Measurements from ENCODE around the gene SNRNP70. TPM values are rescaled to one million over a fixed set of nuclear protein-coding genes. Genes with fewer than 3 reads are reported as not detected.

Gene SNRNP70
- total and polyA plus RNA-seq, 2 of the 13 experiments (the other 11 are each of a cell fraction or from before 2014, with no cell fraction given): 150 to 210 TPM

DNA sequence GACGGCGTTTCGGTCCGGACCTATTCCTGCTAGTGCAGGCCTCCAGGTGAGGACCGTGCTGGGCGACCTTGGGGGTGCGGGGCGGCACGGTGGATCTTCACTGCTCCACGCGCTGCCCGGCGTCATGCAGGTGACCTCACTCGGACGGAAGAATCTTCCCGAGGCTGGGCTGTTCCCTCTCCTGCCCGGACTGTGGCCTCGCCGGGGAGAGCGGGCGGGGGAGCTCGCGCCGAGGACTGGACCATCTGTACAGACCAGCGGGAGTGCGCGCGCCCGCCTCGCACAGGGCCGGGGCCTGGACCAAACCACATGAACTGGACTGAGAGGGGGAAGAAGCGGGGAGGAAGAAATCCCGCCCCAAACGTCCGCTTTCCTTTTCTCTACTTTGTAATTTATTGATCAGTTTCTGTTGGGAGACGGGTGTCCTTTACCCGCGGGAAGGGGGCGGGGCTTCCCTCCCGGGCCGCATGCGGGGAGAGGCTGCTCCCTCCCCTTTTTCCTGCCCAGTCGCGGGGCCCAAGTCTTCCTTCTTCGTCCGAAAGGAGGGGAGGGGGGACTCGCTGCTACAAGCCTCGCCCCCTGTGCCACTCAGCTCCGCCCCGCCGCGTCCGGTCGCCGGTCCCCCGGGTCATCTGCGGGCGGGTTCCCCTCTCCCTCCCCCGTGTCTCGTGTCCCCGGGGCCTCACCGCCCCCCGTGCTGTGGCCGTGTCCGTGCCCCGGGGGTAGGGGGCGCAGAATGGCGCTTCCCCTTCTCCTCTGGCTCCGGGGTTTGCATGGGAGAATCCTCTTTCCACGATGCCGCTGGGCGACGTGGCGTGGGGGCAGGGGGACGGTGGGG lies 65.1 kb downstream of the SNRNP70 start (continued):
- TF ChIP-seq NR2C2 (CRISPR knock-in tag; IDR thresholded peaks at IDR 0.05; ENCODE audit: borderline replicate concordance): peak; percentile 14; the same call in 1 of the 2 replicates
- TF ChIP-seq KLF12 (CRISPR knock-in tag; IDR thresholded peaks at IDR 0.05; ENCODE audit: borderline replicate concordance): peak; percentile 61; the same call in 1 of the 2 replicates
- TF ChIP-seq REL (CRISPR knock-in tag; conservative IDR thresholded peaks at IDR 0.05): 0 out of 2 replicates have a peak, but pooled peaks have one; percentile 18
- no peak for TF ChIP-seq TRIM24 (CRISPR knock-in tag; IDR thresholded peaks at IDR 0.05)
- peak; percentile 18; the same call in 1 of the 2 replicates for TF ChIP-seq KDM3A (CRISPR knock-in tag; IDR thresholded peaks at IDR 0.05; ENCODE audit: low read depth)
- TF ChIP-seq ZNF775 (CRISPR knock-in tag; IDR thresholded peaks at IDR 0.05; ENCODE audit: borderline replicate concordance): 0 out of 2 replicates have a peak, but pooled peaks have one; percentile 28
- TF ChIP-seq ZNF556 (CRISPR knock-in tag; IDR thresholded peaks at IDR 0.05; ENCODE audit: borderline replicate concordance): peak; percentile 45; the same call in 1 of the 2 replicates
- no peak for TF ChIP-seq ARNT (IDR thresholded peaks at IDR 0.05)
- peak; percentile 98 for TF ChIP-seq ZNF891 (CRISPR knock-in tag; IDR thresholded peaks at IDR 0.05)
- TF ChIP-seq, protein P1, sequence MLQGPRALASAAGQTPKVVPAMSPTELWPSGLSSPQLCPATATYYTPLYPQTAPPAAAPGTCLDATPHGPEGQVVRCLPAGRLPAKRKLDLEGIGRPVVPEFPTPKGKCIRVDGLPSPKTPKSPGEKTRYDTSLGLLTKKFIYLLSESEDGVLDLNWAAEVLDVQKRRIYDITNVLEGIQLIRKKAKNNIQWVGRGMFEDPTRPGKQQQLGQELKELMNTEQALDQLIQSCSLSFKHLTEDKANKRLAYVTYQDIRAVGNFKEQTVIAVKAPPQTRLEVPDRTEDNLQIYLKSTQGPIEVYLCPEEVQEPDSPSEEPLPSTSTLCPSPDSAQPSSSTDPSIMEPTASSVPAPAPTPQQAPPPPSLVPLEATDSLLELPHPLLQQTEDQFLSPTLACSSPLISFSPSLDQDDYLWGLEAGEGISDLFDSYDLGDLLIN (CRISPR knock-in tag; IDR thresholded peaks at IDR 0.05; ENCODE audit: borderline replicate concordance): peak; percentile 80; the same call in 1 of the 2 replicates
- 0 out of 2 replicates have a peak, but pooled peaks have one; percentile 7 for TF ChIP-seq ZC3H13 (CRISPR knock-in tag; IDR thresholded peaks at IDR 0.05)
- no peak for TF ChIP-seq NFE2 (CRISPR knock-in tag; IDR thresholded peaks at IDR 0.05)
- TF ChIP-seq ZNF10 (CRISPR knock-in tag; IDR thresholded peaks at IDR 0.05; ENCODE audit: borderline replicate concordance, low read depth): no peak
- TF ChIP-seq ZNF329 (CRISPR knock-in tag; IDR thresholded peaks at IDR 0.05; ENCODE audit: low read depth): peak; percentile 86; the same call in 1 of the 2 replicates
- TF ChIP-seq, protein P2, sequence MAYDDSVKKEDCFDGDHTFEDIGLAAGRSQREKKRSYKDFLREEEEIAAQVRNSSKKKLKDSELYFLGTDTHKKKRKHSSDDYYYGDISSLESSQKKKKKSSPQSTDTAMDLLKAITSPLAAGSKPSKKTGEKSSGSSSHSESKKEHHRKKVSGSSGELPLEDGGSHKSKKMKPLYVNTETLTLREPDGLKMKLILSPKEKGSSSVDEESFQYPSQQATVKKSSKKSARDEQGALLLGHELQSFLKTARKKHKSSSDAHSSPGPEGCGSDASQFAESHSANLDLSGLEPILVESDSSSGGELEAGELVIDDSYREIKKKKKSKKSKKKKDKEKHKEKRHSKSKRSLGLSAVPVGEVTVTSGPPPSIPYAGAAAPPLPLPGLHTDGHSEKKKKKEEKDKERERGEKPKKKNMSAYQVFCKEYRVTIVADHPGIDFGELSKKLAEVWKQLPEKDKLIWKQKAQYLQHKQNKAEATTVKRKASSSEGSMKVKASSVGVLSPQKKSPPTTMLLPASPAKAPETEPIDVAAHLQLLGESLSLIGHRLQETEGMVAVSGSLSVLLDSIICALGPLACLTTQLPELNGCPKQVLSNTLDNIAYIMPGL (CRISPR knock-in tag; IDR thresholded peaks at IDR 0.05; ENCODE audit: borderline replicate concordance in 1 of 2, low read depth in 1 of 2): peak in 1 of 2 experiments; percentile 81; a peak in 3 of 4 replicates
- TF ChIP-seq TFAP4 (IDR thresholded peaks at IDR 0.05; ENCODE audit: borderline replicate concordance, low read depth): peak; percentile 49; the same call in 1 of the 2 replicates
- TF ChIP-seq, protein P3, sequence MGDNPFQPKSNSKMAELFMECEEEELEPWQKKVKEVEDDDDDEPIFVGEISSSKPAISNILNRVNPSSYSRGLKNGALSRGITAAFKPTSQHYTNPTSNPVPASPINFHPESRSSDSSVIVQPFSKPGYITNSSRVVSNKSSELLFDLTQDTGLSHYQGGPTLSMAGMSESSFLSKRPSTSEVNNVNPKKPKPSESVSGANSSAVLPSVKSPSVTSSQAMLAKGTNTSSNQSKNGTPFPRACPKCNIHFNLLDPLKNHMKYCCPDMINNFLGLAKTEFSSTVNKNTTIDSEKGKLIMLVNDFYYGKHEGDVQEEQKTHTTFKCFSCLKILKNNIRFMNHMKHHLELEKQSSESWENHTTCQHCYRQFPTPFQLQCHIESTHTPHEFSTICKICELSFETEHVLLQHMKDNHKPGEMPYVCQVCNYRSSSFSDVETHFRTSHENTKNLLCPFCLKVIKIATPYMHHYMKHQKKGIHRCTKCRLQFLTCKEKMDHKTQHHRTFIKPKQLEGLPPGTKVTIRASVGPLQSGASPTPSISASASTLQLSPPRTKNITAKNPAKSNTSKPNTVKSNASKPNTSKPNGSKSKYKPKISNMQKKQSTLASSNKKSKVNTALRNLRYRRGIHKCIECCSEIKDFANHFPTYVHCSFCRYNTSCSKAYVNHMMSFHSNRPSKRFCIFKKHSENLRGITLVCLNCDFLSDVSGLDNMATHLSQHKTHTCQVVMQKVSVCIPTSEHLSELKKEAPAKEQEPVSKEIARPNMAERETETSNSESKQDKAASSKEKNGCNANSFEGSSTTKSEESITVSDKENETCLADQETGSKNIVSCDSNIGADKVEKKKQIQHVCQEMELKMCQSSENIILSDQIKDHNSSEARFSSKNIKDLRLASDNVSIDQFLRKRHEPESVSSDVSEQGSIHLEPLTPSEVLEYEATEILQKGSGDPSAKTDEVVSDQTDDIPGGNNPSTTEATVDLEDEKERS (CRISPR knock-in tag; IDR thresholded peaks at IDR 0.05): peak; percentile 65
- TF ChIP-seq, protein P4, sequence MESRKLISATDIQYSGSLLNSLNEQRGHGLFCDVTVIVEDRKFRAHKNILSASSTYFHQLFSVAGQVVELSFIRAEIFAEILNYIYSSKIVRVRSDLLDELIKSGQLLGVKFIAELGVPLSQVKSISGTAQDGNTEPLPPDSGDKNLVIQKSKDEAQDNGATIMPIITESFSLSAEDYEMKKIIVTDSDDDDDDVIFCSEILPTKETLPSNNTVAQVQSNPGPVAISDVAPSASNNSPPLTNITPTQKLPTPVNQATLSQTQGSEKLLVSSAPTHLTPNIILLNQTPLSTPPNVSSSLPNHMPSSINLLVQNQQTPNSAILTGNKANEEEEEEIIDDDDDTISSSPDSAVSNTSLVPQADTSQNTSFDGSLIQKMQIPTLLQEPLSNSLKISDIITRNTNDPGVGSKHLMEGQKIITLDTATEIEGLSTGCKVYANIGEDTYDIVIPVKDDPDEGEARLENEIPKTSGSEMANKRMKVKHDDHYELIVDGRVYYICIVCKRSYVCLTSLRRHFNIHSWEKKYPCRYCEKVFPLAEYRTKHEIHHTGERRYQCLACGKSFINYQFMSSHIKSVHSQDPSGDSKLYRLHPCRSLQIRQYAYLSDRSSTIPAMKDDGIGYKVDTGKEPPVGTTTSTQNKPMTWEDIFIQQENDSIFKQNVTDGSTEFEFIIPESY (CRISPR knock-in tag; IDR thresholded peaks at IDR 0.05): peak; percentile 28; the same call in 1 of the 2 replicates
